SU-DHL-6 (cell line): ENCODE data around the gene FMO5.

Source experiments
- CTCF ChIP-seq: fragments of 200-600 bp; sonication (generic); IDR thresholded peaks from one replicate; pipeline ENCODE4 v1.5.1; 2017; ENCODE audit warnings: antibody characterized with exemption, mild to moderate bottlenecking, low read length, moderate library complexity; ENCODE audit not compliant: insufficient read depth, poor library complexity, severe bottlenecking
- EZH2phosphoT487 ChIP-seq: fragments of 200-600 bp; sonication (generic), shearing (Covaris generic); conservative IDR thresholded peaks from 2 replicates; pipeline ENCODE4 v1.6.1; 2018; ENCODE audit warnings: mild to moderate bottlenecking, antibody characterized with exemption, low read length, moderate library complexity, mixed read lengths

GRCh38 chr1:147214842-147215539 is 10.1 kb downstream of the FMO5 start:
- TF ChIP-seq CTCF (no peak), EZH2phosphoT487 (no peak)
